SJCRH30 (cell line): ENCODE results near the gene PSEN2. TPM values are rescaled to one million over a fixed set of nuclear protein-coding genes. Genes with fewer than 3 reads are reported as not detected.

Source experiments
- DNase-seq, 2 experiments: peaks; one replicate each; pipeline ENCODE4 v3.0.0-alpha.2; 2015 to 2020
- H3K27ac ChIP-seq: fragments of 250-450 bp; sonication (Bioruptor Pico); 2 replicates; pipeline ENCODE4 v1.5.1; 2020; ENCODE audit warnings: mild to moderate bottlenecking, moderate library complexity
- H3K27me3 ChIP-seq: fragments of 250-450 bp; sonication (Bioruptor Pico); 2 replicates; pipeline ENCODE4 v1.5.1; 2020; ENCODE audit warnings: mild to moderate bottlenecking, moderate library complexity
- H3K36me3 ChIP-seq: fragments of 250-450 bp; sonication (Bioruptor Pico); 2 replicates; pipeline ENCODE4 v1.5.1; 2020; ENCODE audit warnings: mild to moderate bottlenecking, moderate library complexity
- H3K4me1 ChIP-seq: fragments of 250-450 bp; sonication (Bioruptor Pico); 2 replicates; pipeline ENCODE4 v1.5.1; 2020; ENCODE audit warnings: mild to moderate bottlenecking, moderate library complexity
- H3K4me3 ChIP-seq: fragments of 250-450 bp; sonication (Bioruptor Pico); 2 replicates; pipeline ENCODE4 v1.5.1; 2020; ENCODE audit warnings: mild to moderate bottlenecking, moderate library complexity
- H3K9me3 ChIP-seq: fragments of 250-450 bp; sonication (Bioruptor Pico); replicated peaks from 2 replicates; pipeline ENCODE4 v1.5.1; 2020; ENCODE audit warnings: mild to moderate bottlenecking, moderate library complexity
- total RNA-seq: library from RNA; depleted of rRNA; stranded (reverse); fragments of >200 nt; shearing (Covaris generic); gene quantifications from 2 replicates; pipeline ENCODE4 v1.2.3, GENCODE V29; 2014; rRNA removed

Gene PSEN2
- total RNA-seq, 1 experiment from 2014 or later = 45.2 TPM

DNA sequence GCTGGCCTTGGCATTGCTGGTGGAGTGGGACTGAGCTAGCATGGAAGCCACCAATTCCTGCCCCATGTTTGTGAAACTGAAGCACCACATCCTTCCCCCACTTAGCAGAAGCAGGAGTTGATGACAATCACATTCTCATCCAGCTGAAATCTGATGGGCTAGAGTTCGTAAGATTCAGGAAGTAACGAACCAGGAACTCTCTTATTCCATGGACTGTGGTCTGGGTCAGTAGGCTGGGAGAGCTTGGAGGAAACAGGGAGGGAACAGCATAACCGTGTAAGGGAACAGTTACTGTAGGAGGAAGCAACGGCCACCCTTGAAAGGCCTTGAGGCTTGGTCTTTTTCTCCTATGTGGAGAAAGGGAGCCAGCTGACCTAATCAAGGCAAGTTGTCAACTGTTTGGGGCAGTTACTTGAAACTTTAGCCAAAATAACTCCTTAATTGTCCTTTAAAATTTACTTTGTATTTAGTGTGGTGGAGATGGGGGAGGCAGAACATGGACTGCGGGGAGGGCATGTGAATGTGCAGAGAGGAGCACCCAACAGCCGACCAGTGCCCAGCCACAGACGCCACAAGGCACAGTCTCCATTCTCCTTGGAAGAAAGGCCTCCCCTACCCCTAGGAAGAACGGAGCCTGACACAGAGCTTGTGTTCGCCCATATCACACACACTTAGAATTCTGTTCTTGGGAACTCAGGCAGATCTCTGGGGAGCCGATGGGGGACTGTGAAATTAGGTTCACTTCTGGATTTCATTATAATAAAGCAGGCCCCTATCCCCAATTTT lies 67.7 kb downstream of the PSEN2 start:
- H3K27ac ChIP-seq = no peak overlapping the region
- no peaks in the 10 kb centered on the region for H3K27me3 ChIP-seq
- H3K9me3 ChIP-seq = peaks cover 13% of the 10 kb centered on the region
- H3K36me3 ChIP-seq = no peaks in the 10 kb centered on the region
- H3K4me1 ChIP-seq = peaks cover 6% of the 10 kb centered on the region
- no peak overlapping the region for H3K4me3 ChIP-seq
- no peak for DNase-seq

GRCh38 chr1:226938903-226939437 lies 68.6 kb downstream of the PSEN2 start:
- no peaks in the 10 kb centered on the region for H3K36me3 ChIP-seq
- no peaks in the 10 kb centered on the region for H3K27me3 ChIP-seq
- peaks cover 12% of the 10 kb centered on the region for H3K9me3 ChIP-seq
- peak overlapping the region; percentile 65 for H3K4me3 ChIP-seq
- H3K4me1 ChIP-seq = peaks cover 6% of the 10 kb centered on the region
- H3K27ac ChIP-seq = peak overlapping the region; percentile 86
- DNase-seq = no peak

- DNase-seq = no peak
- peak overlapping the region; percentile 65 for H3K4me3 ChIP-seq
Measured at GRCh38 chr1:226939438-226940028, 69.1 kb downstream of the PSEN2 start.

DNA sequence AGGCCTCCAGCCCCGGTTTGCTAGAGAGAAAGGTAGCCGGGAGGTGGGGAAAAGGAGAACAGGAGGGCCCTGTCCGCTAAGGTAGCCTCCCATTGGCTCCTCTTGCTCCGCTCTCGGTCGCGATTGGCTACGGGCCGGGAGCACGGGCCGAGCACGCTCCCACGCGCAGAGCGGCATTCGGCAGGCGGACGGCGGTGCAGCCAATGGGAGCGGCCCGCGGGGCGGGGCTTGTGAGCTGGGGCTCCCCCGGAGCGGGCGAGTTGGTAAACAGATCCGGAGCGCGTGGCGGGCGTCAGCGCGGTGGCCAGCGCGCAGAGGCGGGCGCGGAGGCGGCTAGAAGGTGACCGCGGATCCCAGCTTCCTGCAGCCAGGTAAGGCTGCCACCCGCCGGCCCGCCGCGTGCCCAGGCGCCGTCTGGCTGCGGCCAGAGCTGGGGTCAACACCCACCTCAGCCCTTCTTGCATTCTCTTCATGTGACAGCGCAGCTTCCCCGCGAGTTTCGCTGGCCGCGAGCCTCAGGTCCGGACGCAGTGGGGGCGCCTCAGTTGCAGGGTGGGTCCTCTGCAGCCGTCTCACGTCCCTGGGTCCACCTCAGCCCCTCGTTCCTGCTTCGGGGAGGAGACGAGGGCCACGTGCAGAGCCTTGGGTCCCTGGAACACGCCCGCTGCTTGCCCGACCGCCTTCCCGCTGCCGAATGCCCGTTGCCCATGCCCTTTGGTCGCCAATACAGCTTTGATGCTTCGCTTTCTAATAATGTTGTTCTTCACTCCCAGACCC lies 69.8 kb downstream of the PSEN2 start, which contains the start of gene COQ8A:
TSS of gene COQ8A (plus strand) at position 266 of the 777 bp plus-strand sequence. CDS start 21,092 bp downstream, outside the sequence.
- H3K4me1 ChIP-seq = peaks cover 9% of the 10 kb centered on the region
- no peaks in the 10 kb centered on the region for H3K27me3 ChIP-seq
- no peaks in the 10 kb centered on the region for H3K36me3 ChIP-seq
- peak; percentile 100 for DNase-seq
- peak within 1 kb of the TSS; percentile 65 for H3K4me3 ChIP-seq
- peaks cover 2% of the 10 kb centered on the region; the same call in 1 of the 2 replicates for H3K9me3 ChIP-seq
- peak within 1 kb of the TSS; percentile 86 for H3K27ac ChIP-seq

More at GRCh38 chr1:226939438-226940028, 69.1 kb downstream of the PSEN2 start:
- peak overlapping the region; percentile 86 for H3K27ac ChIP-seq
- no peaks in the 10 kb centered on the region for H3K36me3 ChIP-seq
- H3K9me3 ChIP-seq = peaks cover 7% of the 10 kb centered on the region
- H3K4me1 ChIP-seq = peaks cover 6% of the 10 kb centered on the region
- H3K27me3 ChIP-seq = no peaks in the 10 kb centered on the region

DNA sequence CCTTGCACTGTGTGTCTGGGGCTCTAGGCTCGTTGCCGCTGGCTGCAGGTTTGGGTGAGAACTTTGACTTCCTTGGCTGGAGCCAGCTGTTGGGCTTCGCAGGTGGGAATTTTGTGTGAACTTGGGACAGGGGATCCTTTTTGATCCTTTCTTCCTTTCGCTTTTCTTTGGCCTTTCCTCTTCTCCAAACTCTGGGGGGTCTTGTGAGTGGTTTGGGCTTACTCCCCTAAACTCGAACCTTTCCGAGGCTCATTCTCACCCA lies 70.3 kb downstream of the PSEN2 start:
- no peaks in the 10 kb centered on the region for H3K27me3 ChIP-seq

DNA sequence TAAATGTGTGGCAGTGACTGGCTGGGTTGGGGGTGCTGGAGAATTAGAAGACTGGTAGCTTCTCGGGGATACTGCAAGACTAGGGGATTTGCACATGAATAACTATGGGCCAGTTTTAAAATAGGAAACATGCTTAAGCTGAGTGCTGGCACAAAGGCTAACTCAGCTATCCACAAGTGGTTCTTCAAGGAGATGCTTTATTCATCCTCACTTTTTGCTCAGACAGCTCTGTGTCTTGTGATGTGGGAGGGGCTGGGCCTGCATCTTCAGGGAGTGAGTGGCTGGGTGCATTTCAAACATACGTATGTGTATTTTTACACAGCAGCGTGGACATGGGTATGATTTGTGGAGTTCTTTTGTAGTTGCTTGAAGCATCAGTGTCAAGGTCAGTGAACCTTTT lies 72.0 kb downstream of the PSEN2 start:
- H3K9me3 ChIP-seq = no peaks in the 10 kb centered on the region
- H3K36me3 ChIP-seq = no peaks in the 10 kb centered on the region
- no peak overlapping the region for H3K4me3 ChIP-seq
- no peak overlapping the region for H3K27ac ChIP-seq
- peaks cover 17% of the 10 kb centered on the region for H3K4me1 ChIP-seq
- no peak for DNase-seq
- H3K27me3 ChIP-seq = no peaks in the 10 kb centered on the region

More for the DNA sequence above, 70.3 kb downstream of the PSEN2 start:
- no peaks in the 10 kb centered on the region for H3K36me3 ChIP-seq
- no peak overlapping the region; the same call in 1 of the 2 replicates for H3K27ac ChIP-seq
- DNase-seq = no peak
- peak overlapping the region; percentile 65 for H3K4me3 ChIP-seq
- peaks cover 14% of the 10 kb centered on the region for H3K4me1 ChIP-seq
- H3K9me3 ChIP-seq = no peaks in the 10 kb centered on the region

GRCh38 chr1:226943156-226943555 lies 72.7 kb downstream of the PSEN2 start:
- no peak for DNase-seq
- H3K4me1 ChIP-seq = peaks cover 17% of the 10 kb centered on the region
- H3K27ac ChIP-seq = no peak overlapping the region

DNA sequence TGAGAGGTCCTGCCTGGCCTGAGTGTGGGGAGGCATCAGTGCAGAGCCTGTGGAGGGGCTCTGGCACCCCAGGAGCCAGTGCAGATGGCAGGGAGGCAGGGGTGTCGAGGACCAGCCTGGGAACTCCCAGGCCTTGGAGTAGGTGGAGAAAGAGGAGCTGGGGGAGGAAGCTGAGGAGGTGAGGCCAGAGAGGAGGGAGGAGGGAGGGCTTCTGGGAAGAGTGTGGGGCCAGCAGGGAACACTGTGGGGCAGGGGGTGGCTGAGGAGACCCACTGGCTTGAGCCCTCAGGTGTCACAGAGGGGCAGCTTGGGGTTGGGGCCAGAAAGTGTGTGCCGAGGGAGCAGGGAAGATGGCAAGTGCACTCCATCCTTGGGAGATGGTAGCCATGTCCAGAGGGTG lies 73.5 kb downstream of the PSEN2 start:
- no peak for DNase-seq
- Histone ChIP-seq H3K4me3 (no peak overlapping the region), H3K27me3 (no peaks in the 10 kb centered on the region), H3K9me3 (no peaks in the 10 kb centered on the region), H3K27ac (no peak overlapping the region), H3K4me1 (peaks cover 14% of the 10 kb centered on the region), H3K36me3 (no peaks in the 10 kb centered on the region)

More at GRCh38 chr1:226943156-226943555, 72.7 kb downstream of the PSEN2 start:
- no peak overlapping the region for H3K4me3 ChIP-seq
- H3K36me3 ChIP-seq = no peaks in the 10 kb centered on the region
- H3K9me3 ChIP-seq = no peaks in the 10 kb centered on the region
- H3K27me3 ChIP-seq = no peaks in the 10 kb centered on the region

DNA sequence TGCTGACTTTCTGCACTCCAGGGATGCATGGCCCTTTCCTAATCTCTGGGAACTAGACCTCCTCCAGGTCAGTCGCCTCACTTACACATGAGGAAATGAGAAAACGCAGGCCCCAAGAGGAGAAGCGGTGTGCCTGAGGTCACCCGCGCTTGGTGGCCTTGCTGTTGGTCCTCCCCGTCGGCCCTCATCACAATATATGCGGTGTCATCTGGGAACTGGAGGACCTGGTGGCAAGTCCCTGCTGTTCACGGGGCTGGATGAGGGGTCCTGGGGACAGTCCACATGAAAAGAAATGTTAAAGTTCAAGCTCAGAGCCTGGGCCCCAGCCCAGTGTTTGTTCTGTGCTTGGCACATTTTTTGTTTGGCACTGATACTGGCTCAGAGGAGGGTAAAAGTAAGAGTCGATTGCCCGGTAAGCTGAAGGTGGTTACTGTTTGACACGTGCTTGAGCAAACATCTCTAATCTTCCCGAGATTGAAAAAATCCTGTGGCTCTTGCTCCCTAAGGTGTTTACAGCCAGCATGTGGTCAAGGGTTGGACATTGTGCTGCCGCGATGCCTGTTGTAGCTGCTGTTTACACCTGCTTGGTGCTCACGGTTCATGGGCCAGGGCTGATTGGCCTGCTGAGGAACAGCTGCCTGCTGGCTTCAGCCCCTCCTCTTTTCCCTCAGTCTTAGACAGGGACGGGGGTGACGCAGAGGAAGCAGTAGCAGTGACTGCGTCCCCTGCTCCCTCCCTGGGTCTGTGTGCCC lies 74.9 kb downstream of the PSEN2 start:
- peak; percentile 77 to 81 for DNase-seq
- Histone ChIP-seq H3K9me3 (no peaks in the 10 kb centered on the region), H3K27ac (peak overlapping the region; percentile 2; the same call in 1 of the 2 replicates), H3K27me3 (no peaks in the 10 kb centered on the region), H3K4me1 (peaks cover 14% of the 10 kb centered on the region), H3K36me3 (no peaks in the 10 kb centered on the region), H3K4me3 (peak overlapping the region; percentile 28)

Other genes starting within 250 kb of the PSEN2 start
- 22.5 and 23.2 TPM in 2 replicates for gene ITPKB, start 131.3 kb upstream of the PSEN2 start, total RNA-seq
- gene COQ8A, start 69.7 kb downstream of the PSEN2 start, total RNA-seq = 24.0 and 26.9 TPM in 2 replicates